ENCODE data around the gene LIN37.

The LIN37 gene

GRCh38 chr19:35780058-35780457 lies 31.7 kb downstream of the LIN37 start:
- H3K36me3 ChIP-seq (replicated peaks; ENCODE audit: low read depth, low read length): no peaks in the 10 kb centered on the region
- no peak overlapping the region for H3K4me2 ChIP-seq (ENCODE audit: low read length)
- H3K27me3 ChIP-seq (ENCODE audit: low read depth, low read length): no peaks in the 10 kb centered on the region
- peaks cover 33% of the 10 kb centered on the region for H3K4me1 ChIP-seq (ENCODE audit: low read length)
- TF ChIP-seq CTCF (IDR thresholded peaks at IDR 0.05; ENCODE audit: low read depth, low read length) (no peak), EZH2phosphoT487 (IDR thresholded peaks at IDR 0.05; ENCODE audit: low read depth) (no peak)
- no peak overlapping the region for H2AFZ ChIP-seq (ENCODE audit: low read depth, low read length)
- no peaks in the 10 kb centered on the region for H4K20me1 ChIP-seq (ENCODE audit: insufficient read depth, low read length)
- no peak overlapping the region for H3K9ac ChIP-seq (ENCODE audit: low read length)
- H3K79me2 ChIP-seq (ENCODE audit: low read length): no peaks in the 10 kb centered on the region
- H3K27ac ChIP-seq (ENCODE audit: low read length): no peak overlapping the region
- H3K4me3 ChIP-seq (ENCODE audit: low read length): no peak overlapping the region
- H3K9me3 ChIP-seq (ENCODE audit: insufficient read depth, low read length): no peaks in the 10 kb centered on the region

- Histone ChIP-seq H3K27me3 (ENCODE audit: low read depth, low read length) (no peaks in the 10 kb centered on the region), H3K4me1 (ENCODE audit: low read length) (peaks cover 33% of the 10 kb centered on the region), H3K4me3 (ENCODE audit: low read length) (no peak overlapping the region), H2AFZ (ENCODE audit: low read depth, low read length) (no peak overlapping the region), H3K79me2 (ENCODE audit: low read length) (no peaks in the 10 kb centered on the region), H3K9ac (ENCODE audit: low read length) (no peak overlapping the region), H3K27ac (ENCODE audit: low read length) (no peak overlapping the region), H3K36me3 (replicated peaks; ENCODE audit: low read depth, low read length) (no peaks in the 10 kb centered on the region), H4K20me1 (ENCODE audit: insufficient read depth, low read length) (no peaks in the 10 kb centered on the region), H3K4me2 (ENCODE audit: low read length) (no peak overlapping the region), H3K9me3 (ENCODE audit: insufficient read depth, low read length) (no peaks in the 10 kb centered on the region)
- TF ChIP-seq EZH2phosphoT487 (IDR thresholded peaks at IDR 0.05; ENCODE audit: low read depth) (no peak), CTCF (IDR thresholded peaks at IDR 0.05; ENCODE audit: low read depth, low read length) (no peak)
These were observed 32.3 kb downstream of the LIN37 start for GRCh38 chr19:35780717-35781116.

- H3K9ac ChIP-seq (ENCODE audit: low read length): no peak overlapping the region
- peaks cover 26% of the 10 kb centered on the region for H3K4me1 ChIP-seq (ENCODE audit: low read length)
- H2AFZ ChIP-seq (ENCODE audit: low read depth, low read length): no peak overlapping the region
- no peaks in the 10 kb centered on the region for H3K9me3 ChIP-seq (ENCODE audit: insufficient read depth, low read length)
- H3K27me3 ChIP-seq (ENCODE audit: low read depth, low read length): no peaks in the 10 kb centered on the region
- H4K20me1 ChIP-seq (ENCODE audit: insufficient read depth, low read length): no peaks in the 10 kb centered on the region
- no peaks in the 10 kb centered on the region for H3K79me2 ChIP-seq (ENCODE audit: low read length)
- TF ChIP-seq CTCF (IDR thresholded peaks at IDR 0.05; ENCODE audit: low read depth, low read length): no peak
- no peak for TF ChIP-seq EZH2phosphoT487 (IDR thresholded peaks at IDR 0.05; ENCODE audit: low read depth)
- H3K27ac ChIP-seq (ENCODE audit: low read length): no peak overlapping the region
- H3K4me2 ChIP-seq (ENCODE audit: low read length): no peak overlapping the region
- no peak overlapping the region for H3K4me3 ChIP-seq (ENCODE audit: low read length)
- no peaks in the 10 kb centered on the region for H3K36me3 ChIP-seq (replicated peaks; ENCODE audit: low read depth, low read length)
These were observed 33.3 kb downstream of the LIN37 start for GRCh38 chr19:35781650-35782049.

- no peak overlapping the region for H2AFZ ChIP-seq (ENCODE audit: low read depth, low read length)
- H3K9ac ChIP-seq (ENCODE audit: low read length): no peak overlapping the region
- H3K4me1 ChIP-seq (ENCODE audit: low read length): peaks cover 25% of the 10 kb centered on the region
- no peaks in the 10 kb centered on the region for H3K36me3 ChIP-seq (replicated peaks; ENCODE audit: low read depth, low read length)
- H3K27ac ChIP-seq (ENCODE audit: low read length): no peak overlapping the region
- H3K4me3 ChIP-seq (ENCODE audit: low read length): no peak overlapping the region
- H3K9me3 ChIP-seq (ENCODE audit: insufficient read depth, low read length): no peaks in the 10 kb centered on the region
- H3K4me2 ChIP-seq (ENCODE audit: low read length): peak overlapping the region; percentile 27; the same call in 1 of the 2 replicates
- H4K20me1 ChIP-seq (ENCODE audit: insufficient read depth, low read length): no peaks in the 10 kb centered on the region
- TF ChIP-seq EZH2phosphoT487 (IDR thresholded peaks at IDR 0.05; ENCODE audit: low read depth): no peak
- TF ChIP-seq CTCF (IDR thresholded peaks at IDR 0.05; ENCODE audit: low read depth, low read length): no peak
- H3K27me3 ChIP-seq (ENCODE audit: low read depth, low read length): no peaks in the 10 kb centered on the region
- H3K79me2 ChIP-seq (ENCODE audit: low read length): no peaks in the 10 kb centered on the region
These were observed 34.2 kb downstream of the LIN37 start for GRCh38 chr19:35782589-35782988.
